ENCODE results near the gene DNER.
"Not testable (repeated sequence)": the region's sequence is repeated elsewhere in the genome, so short reads cannot be mapped to it uniquely, and the experiment has no call there.

DNER gene

DNA sequence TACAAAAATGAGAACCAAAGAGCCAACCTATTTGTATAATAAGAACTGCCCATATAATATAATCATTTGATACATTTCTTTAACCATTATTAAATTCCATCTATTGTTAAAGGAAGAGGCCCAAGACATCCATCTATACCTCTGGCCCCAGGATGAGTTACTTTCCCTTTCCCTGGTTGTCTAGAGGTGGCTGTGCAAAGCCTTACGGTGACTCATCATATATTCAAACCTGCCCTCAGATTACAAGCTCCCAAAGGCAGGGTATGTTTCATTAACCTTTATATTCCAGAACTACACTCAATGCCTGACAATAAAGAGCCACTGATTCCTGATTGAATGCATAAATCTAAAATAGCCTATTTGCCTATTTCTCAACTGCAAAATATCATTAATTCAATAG, 337.5 kb downstream of the DNER start:
- no peak for DNase-seq

DNA sequence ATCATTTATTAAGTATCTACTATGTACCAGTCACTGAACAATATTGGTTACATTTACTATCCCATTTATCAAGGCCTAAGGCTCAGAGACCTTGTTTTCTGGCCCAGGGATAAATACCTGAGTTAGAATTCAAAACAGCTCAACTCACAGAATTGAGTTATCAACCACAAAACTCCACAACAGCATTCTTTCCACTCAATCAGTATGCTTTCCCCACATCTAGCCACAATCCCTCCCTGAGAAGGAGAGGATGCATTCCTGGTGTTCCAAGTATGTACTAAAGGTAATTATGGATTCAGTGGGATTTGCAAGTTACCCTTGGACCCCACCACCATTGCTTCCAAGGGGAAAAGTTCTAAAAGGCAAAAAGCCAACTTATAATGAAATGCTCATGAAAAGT, 339.1 kb downstream of the DNER start:
- no peak for DNase-seq

DNA sequence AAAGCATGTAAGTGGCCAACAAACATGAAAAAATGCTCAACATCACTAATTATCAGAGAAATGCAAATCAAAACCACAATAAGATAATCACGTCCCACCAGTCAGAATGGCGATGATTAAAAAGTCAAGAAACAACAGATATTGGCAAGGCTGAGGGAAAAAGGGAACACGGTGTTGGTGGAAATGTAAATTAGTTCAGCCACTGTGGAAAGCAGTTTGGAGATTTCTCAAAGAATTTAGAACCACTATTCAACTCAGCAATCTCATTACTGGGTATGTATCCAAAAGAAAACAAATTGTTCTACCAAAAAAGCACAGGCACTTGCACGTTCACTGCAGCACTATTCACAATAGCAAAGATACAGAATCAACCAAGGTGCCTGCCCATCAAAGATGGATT, 341.0 kb downstream of the DNER start:
- DNase-seq = not testable (repeated sequence)

DNA sequence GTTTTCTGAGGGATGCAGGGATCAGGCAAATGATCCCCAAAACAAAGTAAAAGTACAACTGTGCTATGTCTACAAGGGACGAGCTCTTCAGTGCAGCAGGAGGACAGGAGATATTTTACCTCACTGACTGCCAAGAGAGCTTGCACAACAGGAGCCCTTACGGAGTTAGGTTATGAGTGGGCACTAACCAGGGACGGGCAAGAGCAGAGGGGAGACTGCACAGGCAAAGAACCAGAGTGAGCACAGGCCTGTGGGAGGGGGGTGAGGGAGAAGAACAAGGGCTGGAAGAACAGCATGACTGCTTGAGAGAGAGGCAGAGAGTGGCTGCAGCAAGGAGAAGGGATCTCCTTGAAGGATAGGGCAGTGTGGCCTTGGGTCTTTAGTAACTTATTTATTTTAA, 342.1 kb downstream of the DNER start:
- DNase-seq = no peak

DNA sequence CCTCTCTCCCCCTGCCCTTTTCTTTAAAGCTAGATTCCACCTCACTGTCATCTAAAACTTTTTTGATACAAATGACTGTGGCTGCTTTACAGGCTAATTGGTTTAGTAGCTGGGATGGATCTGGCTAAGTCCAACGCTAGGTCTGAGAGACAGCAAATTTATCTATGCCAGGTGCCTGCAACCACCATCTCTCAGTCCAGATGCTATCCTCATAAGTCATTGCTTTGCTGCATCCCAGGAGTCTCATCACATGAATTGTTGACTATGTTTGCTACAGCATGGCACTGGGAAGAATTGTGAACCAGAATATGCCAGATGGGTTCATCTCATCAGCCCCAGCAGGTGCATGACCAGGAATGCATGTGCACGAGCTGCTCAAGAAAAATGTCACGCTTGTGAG, 343.3 kb downstream of the DNER start:
- DNase-seq = no peak

DNA sequence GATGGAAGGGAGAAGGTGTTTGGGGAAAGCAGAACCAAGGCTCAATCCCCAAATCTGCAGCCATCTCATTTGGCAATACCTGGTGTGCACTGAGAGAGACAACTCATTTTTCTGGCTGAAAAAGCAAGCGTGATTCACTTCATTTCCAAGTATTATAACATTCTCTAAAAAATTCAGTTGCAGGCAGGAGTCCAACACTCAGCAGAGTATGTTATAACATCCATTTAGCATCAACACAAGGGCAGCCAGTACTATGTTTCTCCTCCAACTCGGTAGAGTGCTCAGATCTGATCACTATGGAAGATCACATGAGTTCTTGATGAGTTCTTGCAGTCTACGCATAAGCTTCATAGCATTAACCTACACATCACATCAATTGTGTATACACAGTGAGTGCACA, 343.8 kb downstream of the DNER start:
- DNase-seq = no peak

DNA sequence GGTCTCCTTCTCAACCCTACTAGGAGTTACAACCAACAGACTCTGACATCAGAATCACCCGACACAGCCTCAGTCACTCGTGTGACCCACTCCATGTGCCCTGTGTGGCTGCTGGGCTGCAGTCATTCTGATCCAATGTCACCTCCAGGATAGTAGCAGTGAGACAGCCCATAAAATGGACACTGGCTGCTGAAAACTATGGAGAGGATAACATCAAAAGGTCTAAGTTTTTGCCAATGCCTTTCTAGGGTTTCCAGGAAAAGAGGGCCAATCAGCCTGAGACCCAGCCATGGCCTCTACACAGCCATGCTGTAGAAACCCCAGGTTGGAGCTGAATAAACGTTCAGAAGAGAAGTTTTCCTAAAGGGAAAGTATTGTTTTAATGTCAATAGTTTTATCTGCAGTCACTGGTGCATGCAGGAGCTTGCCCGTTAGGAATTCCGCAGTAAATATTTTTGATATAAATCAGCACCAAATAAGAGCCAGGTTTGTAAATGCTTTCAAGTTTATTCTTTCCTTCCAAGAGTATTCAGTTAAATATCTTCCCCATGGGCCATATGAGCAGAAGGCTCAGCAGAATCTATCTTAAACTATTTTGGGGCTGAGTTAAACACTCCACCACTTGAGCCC, 351.1 kb downstream of the DNER start:
- no peak for DNase-seq

DNA sequence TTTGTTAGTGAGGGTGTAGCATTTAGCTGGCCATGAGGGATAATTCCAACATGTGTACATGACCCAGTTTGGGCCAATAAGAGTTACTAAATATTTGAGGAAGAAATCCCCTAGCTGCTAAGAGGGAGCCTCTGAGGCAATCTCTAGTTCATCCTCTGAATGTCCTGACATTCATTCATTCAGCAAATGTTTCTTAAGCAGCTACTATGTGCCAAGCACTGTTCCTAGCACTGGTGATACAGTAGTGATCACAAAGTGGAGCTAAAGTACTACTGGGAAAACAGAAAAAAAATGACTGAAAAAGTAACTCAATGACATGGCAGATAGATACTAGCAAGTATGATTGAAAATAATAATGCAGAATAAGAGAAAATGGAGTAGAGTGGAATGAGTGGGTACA, 363.5 kb downstream of the DNER start:
- DNase-seq = no peak

DNA sequence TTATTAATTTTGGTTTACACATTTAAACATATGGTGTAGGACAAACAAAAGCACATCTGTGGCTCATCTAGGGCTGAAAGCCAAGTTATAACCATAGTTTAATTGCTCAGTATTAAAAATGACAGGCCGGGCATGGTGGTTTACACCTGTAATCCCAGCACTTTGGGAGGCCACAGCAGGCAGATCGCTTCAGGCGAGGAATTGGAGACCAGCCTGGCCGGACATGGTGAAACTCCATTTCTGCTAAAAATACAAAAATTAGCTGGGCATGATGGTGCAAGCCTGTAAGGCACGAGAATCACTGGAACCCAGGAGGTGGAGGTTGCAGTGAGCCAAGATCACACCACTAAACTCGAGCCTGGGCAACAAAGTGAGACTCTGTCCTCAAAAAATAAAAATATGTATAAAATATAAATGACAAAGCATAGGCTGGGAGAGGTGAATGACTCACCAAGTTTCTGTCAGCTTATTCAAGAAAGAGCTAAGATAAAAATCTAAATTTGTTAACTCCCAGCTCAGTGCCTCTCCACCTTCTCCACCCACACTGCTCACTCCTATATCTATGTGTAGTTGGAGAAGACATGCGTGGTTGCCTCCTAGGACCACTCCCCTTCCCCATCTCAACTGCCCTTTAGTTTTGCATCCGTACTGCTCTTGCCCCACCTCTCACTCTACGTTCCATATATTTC, 364.1 kb downstream of the DNER start:
- no peak for DNase-seq

DNA sequence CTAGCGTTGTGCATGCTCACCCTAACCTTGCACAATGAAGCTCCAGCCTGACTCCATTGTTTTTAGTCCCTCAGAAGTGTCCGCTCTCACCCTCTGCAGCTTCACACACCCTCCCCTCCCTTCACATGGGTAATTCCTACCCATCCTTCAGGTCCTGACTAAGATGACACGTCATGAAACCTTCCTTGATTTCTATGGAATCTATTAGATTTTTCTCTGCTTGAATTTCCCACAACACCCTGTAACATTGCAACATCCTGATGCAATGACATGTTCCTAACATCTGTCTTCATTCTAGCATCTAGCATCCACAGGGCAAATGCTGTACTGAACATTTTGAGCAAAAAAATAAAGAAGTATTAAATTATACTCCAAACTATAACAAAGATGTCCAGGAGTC, 366.2 kb downstream of the DNER start:
- no peak for DNase-seq

DNA sequence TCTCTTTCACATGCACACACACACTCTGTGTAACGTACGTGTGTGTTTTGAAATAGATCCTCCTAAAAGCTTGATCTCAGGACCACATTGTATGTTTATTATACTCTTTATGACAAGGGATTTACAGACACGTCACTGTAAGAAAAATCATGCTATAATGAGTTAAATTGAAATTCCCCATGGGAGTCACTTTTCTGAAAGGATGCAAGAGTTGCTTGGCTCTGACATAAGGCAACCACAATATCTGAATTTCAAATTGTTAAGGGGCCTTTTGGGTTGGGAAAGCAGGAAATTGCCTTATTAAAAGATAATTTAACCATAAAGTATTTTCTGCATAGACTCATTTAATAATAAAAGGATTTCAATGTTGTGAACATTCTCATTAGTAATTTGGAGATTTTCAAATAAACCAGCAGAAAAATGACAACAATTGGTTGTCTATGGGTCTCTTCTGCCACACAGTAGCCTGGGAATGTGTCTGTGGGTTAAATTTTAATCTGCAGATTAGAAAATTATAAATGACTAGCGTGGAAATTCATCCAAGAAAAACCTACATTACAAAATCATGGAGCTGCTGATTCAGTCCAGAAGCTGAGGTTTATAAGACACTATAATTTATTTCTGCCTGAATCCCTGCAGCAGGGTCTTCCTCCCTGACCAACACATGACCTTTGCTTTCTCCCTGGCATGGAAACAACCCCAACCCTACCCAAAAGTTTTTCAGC, 367.4 kb downstream of the DNER start:
- DNase-seq = no peak

DNA sequence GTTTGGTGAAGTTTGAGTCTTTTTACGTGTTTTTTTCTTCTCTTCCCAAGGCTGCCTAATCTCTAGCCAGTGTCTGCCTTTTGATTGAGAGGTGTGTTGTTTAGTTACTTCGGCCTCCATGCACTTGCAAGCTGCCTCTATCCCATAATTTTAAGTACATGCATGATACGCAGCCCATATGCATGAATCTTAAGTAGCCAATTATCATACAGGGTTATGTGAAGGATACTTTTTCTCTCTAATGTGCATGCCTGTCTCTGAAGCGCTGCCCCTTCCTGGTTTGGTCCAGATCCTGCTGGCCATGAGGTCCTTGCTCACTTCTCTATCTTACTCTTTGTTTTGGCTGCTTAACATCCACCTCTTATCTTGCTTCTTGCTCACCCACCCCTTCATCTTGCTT, 369.4 kb downstream of the DNER start:
- DNase-seq = no peak

DNA sequence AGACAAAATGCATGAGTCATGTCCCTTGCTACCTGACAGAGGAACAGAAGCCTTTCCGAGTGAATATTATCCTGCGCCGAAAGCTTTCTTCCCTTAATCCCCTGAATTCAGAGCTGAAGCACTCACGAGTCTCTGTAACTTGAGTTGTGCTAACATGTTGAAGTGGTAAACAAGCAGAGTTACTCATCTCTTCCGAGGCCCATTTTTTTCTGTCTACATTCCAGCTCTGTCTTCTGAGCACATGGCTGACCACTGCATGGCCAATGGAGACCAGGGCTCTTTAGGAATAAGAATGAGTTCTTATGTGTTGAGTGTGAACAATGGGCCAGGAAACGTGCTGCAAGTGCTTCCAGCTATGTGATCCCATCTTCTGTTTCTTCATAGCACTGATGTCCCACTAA, 370.2 kb downstream of the DNER start:
- DNase-seq = no peak

DNA sequence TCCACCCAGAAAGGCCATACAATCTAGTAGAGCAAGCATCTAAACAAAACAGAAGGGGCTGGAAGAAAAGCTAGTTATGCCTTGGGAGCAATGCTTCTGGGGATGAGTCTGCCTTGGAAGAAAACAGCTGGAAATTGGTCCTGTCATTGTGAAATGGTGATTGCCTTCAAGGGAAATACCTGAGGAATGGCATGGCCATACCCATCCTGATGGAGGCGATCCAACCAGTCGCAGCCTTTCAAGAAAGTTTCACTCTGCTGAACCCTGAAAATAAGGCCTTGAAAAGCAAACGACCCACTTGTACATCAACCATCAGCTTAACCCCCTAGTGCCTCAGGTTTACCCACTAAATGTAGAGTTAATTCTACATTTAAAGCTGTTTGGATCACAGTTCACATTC, 370.7 kb downstream of the DNER start:
- no peak for DNase-seq

DNA sequence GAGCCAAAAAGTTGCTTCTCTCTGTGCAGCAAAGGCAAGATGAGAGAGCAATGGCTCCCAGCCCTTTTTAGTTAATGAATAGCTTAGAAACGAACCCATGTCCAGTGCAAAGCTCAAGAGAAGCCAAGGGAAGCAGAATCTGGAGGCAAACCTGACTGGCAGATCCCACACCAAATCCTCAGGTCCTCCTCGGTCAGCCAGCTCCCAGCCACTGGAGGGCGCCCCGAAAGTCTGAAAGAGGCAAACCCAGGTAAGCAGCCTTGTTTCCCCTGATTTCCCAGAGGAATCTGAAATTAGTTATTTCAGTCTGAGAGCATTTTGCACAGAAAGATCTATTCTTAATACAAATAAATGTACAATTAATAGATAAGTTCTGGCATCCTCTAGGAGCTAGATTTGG, 372.0 kb downstream of the DNER start:
- no peak for DNase-seq

DNA sequence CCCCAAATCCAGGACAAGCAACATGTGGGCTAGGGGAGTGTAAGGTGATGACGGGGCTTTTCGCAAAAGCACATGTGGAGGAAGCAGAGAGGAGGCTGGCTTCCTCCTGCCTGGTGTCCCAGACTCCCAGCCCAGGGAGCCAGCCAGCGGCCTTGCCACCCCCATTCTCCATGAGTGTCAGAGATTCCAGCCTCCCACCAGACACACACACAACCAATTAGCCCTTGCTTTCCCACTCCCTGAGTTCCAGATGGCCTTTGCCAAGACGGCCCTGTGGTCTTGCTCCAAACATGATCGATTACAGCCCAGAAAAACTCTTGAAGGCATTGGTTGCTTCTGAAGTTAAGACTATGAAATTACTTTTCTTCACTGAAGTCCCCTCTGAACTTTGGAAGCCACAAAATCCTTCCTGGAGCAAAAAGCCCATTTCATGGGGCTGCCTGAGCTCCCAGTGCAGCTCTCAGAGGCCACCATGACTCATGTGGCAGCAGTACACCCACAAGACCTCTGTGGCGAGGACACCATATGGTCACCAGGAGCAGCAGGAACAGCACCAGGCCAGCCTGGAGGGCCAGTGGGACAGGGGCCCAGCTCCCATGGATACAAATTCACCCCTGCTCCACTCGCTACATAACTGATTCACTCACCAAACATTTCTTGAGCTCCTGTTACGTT, 374.1 kb downstream of the DNER start:
- no peak for DNase-seq

DNA sequence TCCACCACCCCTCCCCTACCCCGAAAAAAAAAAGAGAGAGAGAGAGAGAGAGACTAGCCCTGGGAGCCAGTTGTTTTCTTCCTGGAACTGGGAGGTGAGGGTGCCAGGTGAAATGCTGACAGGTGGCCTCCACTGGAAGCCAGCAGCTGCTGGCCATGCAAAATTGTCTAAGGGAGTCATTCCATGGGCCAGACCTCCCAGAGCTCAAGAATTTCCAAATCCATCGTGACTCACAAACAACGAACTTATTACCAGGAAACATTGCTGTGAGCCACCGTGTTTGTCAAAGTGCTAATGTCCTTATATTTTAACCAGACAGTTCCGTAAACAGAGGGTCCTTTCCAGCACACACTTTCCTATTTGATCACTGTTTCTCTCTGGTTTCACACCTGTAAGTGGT, 374.7 kb downstream of the DNER start:
- DNase-seq = no peak

DNA sequence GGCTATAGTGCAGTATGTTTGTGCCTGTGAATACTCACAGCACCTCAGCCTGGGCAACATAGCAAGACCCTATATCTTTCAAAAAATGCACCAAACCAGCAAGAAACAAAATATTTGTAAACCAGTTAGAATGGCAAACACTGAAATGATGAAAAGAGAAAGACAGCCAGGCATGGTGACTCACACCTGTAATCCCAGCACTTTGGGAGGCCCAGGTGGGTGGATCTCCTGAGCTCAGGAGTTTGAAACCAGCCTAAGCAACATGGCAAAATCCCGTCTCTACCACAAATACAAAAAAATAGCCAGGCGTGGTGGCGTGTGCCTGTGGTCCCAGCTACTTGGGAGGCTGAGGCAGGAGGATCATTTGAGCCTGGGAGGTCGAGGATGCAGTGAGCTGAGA, 375.2 kb downstream of the DNER start:
- DNase-seq = not testable (repeated sequence)

DNA sequence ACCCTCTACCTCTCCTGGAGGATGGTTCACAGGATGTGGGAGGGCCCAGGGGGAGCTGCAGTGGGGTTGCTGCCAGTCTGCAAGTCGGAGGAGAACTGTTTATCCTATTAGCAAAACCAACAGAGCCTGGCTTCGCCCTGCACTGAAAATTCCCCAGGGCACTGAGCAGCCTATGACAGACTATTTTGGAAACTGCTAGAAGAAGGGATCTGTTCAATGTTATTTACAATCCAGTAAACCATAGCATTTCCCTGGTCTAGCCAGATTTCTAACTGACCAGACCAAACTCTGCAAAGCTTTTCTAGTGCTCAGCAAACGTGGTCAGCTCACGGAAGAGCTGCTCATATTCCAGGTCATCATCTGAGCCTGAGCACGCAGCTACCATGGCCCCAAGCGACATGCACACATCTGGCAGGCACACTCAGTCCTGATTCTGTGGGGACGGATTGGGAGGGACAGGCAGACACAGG, 378.4 kb downstream of the DNER start:
- no peak for DNase-seq

DNA sequence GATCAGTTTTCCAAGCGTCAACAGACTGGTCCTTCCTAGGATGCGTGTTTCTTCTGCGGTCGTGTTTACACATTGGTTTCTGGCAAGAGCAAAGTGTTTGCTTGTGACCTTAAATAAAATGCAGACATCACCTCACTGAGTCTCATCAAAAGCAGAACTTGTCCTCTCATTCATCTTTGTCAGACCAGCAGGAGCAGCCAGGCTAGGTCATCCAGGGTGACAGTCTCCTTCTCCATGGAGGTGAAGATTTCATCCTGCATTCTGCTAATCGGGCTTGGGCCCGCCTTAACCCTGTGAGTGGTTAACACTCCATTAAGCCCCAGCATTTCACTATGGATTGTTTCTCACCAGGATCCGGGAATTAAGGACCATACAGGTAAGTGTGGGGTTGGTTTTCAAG, 379.0 kb downstream of the DNER start:
- DNase-seq = no peak

DNA sequence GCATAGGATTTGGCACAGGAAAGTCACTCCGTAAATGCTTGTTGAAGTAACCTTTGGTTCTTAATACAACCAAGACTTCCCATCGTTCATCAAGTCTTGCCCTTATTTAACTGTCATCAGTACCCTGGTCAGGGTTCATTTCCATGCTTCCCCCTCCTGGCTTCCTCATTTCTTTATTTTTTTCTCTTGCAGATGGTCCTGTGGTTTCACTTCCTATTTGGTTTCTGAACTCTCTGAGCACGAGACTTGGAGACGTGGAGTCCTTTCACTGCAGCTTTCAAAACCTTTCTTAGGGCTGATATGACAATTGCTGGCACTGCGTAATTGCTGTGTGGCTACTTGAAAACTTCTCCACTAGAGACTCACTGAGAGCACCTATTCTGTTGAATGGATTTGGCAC, 383.4 kb downstream of the DNER start:
- DNase-seq = no peak

DNA sequence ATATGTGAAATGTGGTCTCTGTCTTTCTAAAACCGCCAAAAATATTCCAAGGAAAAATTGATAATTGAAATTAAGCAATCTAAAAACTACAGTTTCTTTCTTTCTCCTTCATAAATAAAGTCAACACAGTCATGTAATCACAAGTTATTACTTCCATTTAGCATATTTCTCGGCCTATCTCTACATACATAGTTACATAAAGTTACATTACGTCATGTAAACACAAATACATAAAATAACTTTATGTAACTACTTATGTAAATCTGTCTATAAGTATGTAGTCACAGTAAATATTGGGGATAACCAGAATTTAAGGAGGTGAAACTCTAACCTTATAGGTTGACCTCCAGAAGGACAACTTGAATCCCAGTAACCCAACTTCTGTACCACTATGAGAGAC, 394.8 kb downstream of the DNER start:
- DNase-seq = no peak

DNA sequence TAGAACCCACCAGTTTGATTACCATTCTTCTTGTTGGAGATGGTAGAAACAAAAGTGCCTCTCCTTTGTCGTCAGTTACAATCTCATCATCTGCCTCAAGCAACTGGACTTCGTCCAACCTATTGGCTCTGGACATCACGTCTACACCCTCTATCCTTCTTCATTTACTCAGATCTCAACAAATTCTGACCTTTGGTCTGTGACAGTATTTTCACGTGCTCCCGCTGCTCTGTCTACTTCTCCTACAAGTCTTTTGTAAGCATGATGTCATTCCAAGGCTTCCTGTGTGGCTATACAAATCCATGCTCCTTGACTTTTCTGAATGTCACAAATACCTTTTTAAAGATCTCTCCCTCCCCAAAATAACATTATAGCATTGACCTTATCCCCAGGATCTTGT, 400.2 kb downstream of the DNER start:
- no peak for DNase-seq

DNA sequence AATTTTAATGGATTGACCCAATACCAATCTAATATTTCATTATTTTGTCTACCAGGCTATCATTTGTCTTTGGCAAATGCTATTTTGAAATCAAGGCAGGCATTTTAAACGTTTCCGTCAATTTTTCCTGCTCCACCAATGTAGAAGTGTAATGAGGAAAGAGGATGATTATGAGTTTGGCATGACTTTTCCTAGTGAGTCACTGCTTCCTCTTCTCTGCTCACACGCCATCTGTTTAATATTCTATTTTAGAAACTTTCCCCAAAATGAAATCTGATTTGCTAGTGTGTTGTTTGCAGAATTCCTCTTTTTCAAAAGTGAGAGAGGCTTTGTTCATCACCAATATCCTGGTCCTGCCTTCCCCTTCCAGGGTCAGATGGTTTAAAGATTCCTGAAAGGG, 400.8 kb downstream of the DNER start:
- DNase-seq = no peak
